Measurements from ENCODE around the gene HOXB7. TPM values are rescaled to one million over a fixed set of nuclear protein-coding genes. Genes with fewer than 3 reads are reported as not detected.

The HOXB7 gene
- total RNA-seq, 4 donors from 2014 or later: 10.7 to 22.8 (median 19.0) TPM

DNA sequence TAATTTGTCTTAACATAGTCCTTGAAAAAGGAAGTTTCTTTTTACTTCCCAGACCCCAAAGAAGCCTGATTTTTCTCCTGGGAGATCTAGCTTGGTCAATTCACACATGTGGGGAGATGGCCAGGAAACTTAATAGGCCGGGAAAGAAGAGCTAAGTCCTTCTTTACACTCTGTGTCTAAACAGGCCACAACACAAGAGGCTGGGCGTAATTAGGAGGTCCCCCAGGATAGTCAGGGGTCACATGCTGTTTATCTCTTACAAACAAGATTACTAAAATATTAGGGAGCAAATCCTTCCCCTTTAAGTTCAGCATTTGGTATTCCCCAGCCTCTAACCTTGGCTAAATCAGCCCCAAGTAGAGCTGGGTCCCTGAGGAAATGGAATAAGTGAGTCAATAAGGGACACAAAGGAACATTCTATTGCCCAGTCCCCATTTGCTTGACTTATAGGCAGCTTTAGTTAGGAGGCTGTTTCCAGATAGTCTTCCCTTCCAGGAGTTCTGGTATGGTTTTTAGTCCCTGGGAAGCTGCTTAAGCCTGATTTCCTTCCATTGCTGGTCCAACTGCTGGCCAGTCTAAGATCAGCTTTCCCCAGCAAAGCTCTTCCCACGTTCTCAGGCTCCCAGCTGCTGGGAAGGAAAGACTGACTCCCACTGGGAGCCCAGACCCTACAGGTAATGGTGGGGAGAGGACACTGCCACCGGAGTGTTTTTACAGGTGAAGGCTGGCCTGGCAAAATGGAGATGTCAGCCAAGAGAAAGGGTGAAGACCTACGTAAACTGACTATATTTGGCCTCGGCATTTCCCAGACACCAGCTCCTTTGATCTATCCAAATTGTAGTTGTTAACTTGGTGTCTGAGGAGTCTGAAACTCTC, 29.4 kb upstream of the HOXB7 start:
- H3K4me3 ChIP-seq: no peak overlapping the region
- peak overlapping the region in 2 of 4 donors; percentile 0 to 41 for H3K27ac ChIP-seq
- peaks cover 0 to 20% of the 10 kb centered on the region in 2 donors for H3K27me3 ChIP-seq
- no peaks in the 10 kb centered on the region for H3K36me3 ChIP-seq
- no peaks in the 10 kb centered on the region for H3K9me3 ChIP-seq
- peaks cover 0 to 51% (median 0%) of the 10 kb centered on the region in 4 donors for H3K4me1 ChIP-seq
- no peak for TF ChIP-seq POLR2A (IDR thresholded peaks at IDR 0.05)
- TF ChIP-seq, protein P1, sequence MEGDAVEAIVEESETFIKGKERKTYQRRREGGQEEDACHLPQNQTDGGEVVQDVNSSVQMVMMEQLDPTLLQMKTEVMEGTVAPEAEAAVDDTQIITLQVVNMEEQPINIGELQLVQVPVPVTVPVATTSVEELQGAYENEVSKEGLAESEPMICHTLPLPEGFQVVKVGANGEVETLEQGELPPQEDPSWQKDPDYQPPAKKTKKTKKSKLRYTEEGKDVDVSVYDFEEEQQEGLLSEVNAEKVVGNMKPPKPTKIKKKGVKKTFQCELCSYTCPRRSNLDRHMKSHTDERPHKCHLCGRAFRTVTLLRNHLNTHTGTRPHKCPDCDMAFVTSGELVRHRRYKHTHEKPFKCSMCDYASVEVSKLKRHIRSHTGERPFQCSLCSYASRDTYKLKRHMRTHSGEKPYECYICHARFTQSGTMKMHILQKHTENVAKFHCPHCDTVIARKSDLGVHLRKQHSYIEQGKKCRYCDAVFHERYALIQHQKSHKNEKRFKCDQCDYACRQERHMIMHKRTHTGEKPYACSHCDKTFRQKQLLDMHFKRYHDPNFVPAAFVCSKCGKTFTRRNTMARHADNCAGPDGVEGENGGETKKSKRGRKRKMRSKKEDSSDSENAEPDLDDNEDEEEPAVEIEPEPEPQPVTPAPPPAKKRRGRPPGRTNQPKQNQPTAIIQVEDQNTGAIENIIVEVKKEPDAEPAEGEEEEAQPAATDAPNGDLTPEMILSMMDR (IDR thresholded peaks at IDR 0.05): no peak
- peak in 1 of 3 donors; percentile 27 for DNase-seq

DNA sequence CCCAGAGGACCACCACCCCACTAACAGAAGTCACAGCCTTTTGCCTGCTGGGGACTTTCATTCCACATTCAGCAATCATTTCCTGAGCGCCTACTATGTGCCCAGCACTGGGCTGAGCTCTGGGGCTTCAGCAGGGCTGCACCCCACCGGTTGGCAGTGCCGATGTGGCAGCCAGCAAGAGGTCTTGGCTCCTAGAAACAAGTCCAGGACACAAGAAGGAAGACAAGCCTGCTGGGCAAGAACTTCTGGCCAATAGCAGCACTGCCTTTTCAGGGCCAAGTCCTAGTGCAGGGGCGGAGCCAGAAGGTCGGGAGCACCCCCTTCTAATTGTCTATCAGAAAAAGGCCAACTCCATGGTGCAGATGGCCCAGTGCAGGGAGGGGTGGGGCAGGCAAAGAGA, 28.3 kb upstream of the HOXB7 start:
- Histone ChIP-seq H3K36me3 (no peaks in the 10 kb centered on the region), H3K27me3 (peaks cover 0 to 20% of the 10 kb centered on the region in 2 donors), H3K4me3 (peak overlapping the region in 2 of 4 donors; percentile 28 to 33), H3K4me1 (peaks cover 0 to 58% (median 0%) of the 10 kb centered on the region in 4 donors), H3K27ac (peak overlapping the region in 3 of 4 donors; percentile 27 to 55 (median 41)), H3K9me3 (no peaks in the 10 kb centered on the region)
- TF ChIP-seq, protein P1 (IDR thresholded peaks at IDR 0.05): no peak
- peak in 1 of 2 donors; percentile 73 for TF ChIP-seq POLR2A (IDR thresholded peaks at IDR 0.05)
- peak in 2 of 3 donors; percentile 82 to 84 for DNase-seq

DNA sequence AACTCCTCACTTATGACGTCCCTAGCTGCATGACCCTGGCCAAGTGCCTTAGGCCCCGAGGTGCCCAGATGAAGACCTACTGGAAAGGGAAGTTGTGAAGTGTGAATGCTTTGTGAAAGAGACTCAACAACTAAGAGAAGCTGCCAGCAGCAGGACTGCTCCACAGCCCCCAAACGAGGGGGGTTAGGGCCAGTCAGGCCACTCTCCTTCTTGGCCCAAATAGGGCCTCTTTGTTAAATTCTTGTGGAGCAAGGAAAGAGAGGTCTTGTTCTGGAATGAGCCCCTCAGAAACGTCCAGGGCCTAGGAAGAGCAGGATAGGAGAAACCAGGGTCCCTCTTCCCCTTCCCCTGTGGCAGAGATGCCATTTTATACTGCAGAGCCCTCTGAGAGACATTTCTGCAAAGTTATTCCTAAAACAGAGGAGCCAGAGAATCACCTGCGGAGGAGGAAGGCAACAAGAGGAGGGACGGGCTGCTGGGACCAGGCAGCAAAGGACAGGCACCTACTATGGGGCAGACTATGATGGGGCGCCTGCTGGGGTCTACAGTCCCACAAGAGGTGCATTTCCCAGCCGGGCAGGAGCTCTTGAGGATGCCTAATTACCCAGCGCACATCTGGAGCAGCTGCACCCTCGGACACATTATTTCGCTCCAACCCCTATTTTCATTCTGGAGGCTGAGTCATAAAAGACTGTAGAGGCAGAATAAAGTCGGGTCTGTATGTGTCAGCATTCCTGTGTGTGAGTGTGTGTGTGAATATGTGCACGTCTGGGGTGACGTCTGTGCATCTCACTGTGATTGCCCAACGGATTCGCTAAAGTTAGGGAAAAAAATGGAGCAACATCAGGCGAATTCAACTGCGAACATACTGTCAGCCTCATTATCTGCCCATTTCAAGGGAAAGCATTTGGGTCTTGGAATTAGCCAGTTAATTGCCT, 26.8 kb upstream of the HOXB7 start:
- TF ChIP-seq, protein P1 (IDR thresholded peaks at IDR 0.05): no peak
- TF ChIP-seq POLR2A (IDR thresholded peaks at IDR 0.05): no peak
- peaks cover 0 to 14% of the 10 kb centered on the region in 2 donors for H3K27me3 ChIP-seq
- H3K4me1 ChIP-seq: peaks cover 0 to 58% (median 2%) of the 10 kb centered on the region in 4 donors
- peak overlapping the region in 1 of 4 donors; percentile 41 for H3K27ac ChIP-seq
- peak overlapping the region in 1 of 4 donors; percentile 14 for H3K4me3 ChIP-seq
- DNase-seq: peak in 1 of 3 donors; percentile 49
- H3K36me3 ChIP-seq: no peaks in the 10 kb centered on the region
- no peaks in the 10 kb centered on the region for H3K9me3 ChIP-seq

DNA sequence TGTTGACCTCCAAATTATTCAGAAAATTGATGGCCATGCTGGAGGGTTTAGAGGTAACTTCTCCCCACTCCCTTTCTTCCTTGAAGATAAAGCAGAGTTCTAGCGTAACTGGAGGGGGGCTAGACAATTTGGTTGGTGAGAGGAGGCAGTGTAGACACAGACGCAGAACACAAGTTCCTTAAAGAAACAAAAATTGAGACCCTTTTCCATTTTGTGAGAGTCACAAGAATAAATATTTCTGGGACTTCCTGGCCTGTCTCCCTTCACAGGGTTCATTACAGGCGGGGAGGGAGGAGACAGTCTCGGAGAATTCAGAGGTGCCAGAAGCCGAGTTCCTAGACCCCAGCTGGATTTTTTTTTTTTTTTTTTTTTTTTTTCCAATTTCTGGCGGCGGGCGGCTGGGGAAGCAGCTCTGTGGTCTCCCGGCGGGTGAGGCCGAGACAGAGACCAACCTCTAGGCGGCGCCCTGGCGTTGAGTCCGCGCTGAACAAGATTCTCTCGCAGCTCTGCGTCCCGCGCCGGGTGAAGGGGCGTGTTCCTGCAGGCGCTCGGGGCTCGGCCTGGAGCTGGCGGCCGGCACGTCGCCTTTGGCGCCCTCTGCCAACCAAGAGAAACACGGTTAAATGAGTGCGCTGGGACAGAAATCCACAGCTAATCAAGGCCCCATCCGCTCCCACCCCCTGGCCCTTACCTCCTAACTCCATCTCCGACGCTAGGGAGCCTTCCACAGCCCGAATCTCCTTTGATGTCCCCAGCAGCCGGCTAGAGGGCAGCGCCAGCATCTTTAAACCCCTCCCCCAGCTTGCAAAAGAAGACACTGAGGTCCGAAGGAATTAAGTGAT, 25.6 kb upstream of the HOXB7 start:
- Histone ChIP-seq H3K4me3 (peak overlapping the region in 1 of 4 donors; percentile 26), H3K36me3 (no peaks in the 10 kb centered on the region), H3K9me3 (no peaks in the 10 kb centered on the region), H3K27ac (peak overlapping the region in 2 of 4 donors; percentile 8 to 41), H3K27me3 (peaks cover 0 to 6% of the 10 kb centered on the region in 2 donors), H3K4me1 (peaks cover 0 to 63% (median 3%) of the 10 kb centered on the region in 4 donors)
- TF ChIP-seq POLR2A (IDR thresholded peaks at IDR 0.05): no peak
- TF ChIP-seq, protein P1 (IDR thresholded peaks at IDR 0.05): peak in 4 of 6 experiments; percentile 53 to 69 (median 66)
- DNase-seq: peak; percentile 43 to 94 (median 89)

All from Peyer's patch (tissue), 4 donors.